ENCODE measurements around the gene SPAG6.

SPAG6 gene

GRCh38 chr10:22368981-22369380 lies 23.7 kb downstream of the SPAG6 start (continued):
- TF ChIP-seq GLIS3 (CRISPR knock-in tag; IDR thresholded peaks at IDR 0.05), result no peak
- no peak for TF ChIP-seq ZNF70 (CRISPR knock-in tag; IDR thresholded peaks at IDR 0.05)
- no peak for TF ChIP-seq ESRRG (CRISPR knock-in tag; IDR thresholded peaks at IDR 0.05)
- no peak for TF ChIP-seq ZNF8 (CRISPR knock-in tag; IDR thresholded peaks at IDR 0.05)
- TF ChIP-seq ZFP3 (CRISPR knock-in tag; IDR thresholded peaks at IDR 0.05), result no peak
- TF ChIP-seq RARB (CRISPR knock-in tag; IDR thresholded peaks at IDR 0.05), result no peak
- TF ChIP-seq PPARA (CRISPR knock-in tag; IDR thresholded peaks at IDR 0.05; ENCODE audit: borderline replicate concordance), result no peak
- no peak for TF ChIP-seq TOX (CRISPR knock-in tag; IDR thresholded peaks at IDR 0.05; ENCODE audit: borderline replicate concordance)
- no peak for TF ChIP-seq TSHZ2 (CRISPR knock-in tag; IDR thresholded peaks at IDR 0.05)
- TF ChIP-seq ARNTL (CRISPR knock-in tag; IDR thresholded peaks at IDR 0.05; ENCODE audit: borderline replicate concordance, low read depth), result no peak
- TF ChIP-seq ZNF565 (CRISPR knock-in tag; conservative IDR thresholded peaks at IDR 0.05; ENCODE audit: low read depth), result no peak

GRCh38 chr10:22369434-22370072 lies 24.3 kb downstream of the SPAG6 start:
- no peak for TF ChIP-seq POU6F1 (CRISPR knock-in tag; IDR thresholded peaks at IDR 0.05; ENCODE audit: borderline replicate concordance, low read depth)
- no peak for TF ChIP-seq GLIS3 (CRISPR knock-in tag; IDR thresholded peaks at IDR 0.05)
- no peak for TF ChIP-seq ZFP30 (CRISPR knock-in tag; IDR thresholded peaks at IDR 0.05)
- no peak for TF ChIP-seq ZC3H10 (CRISPR knock-in tag; IDR thresholded peaks at IDR 0.05)
- TF ChIP-seq RARB (CRISPR knock-in tag; IDR thresholded peaks at IDR 0.05), result no peak
- no peak for TF ChIP-seq ZFP3 (CRISPR knock-in tag; IDR thresholded peaks at IDR 0.05)
- no peak for TF ChIP-seq ARNTL (CRISPR knock-in tag; IDR thresholded peaks at IDR 0.05; ENCODE audit: borderline replicate concordance, low read depth)
- no peak for TF ChIP-seq TCF4 (CRISPR knock-in tag; IDR thresholded peaks at IDR 0.05; ENCODE audit: borderline replicate concordance)
- no peak for ATAC-seq

- TF ChIP-seq CREB5 (CRISPR knock-in tag; IDR thresholded peaks at IDR 0.05; ENCODE audit: low read depth), result no peak
- TF ChIP-seq OSR1 (CRISPR knock-in tag; IDR thresholded peaks at IDR 0.05), result no peak
- TF ChIP-seq SNAI2 (CRISPR knock-in tag; IDR thresholded peaks at IDR 0.05), result no peak
- TF ChIP-seq TOX (CRISPR knock-in tag; IDR thresholded peaks at IDR 0.05; ENCODE audit: borderline replicate concordance), result no peak
- TF ChIP-seq ZNF565 (CRISPR knock-in tag; conservative IDR thresholded peaks at IDR 0.05; ENCODE audit: low read depth), result no peak
- no peak for TF ChIP-seq BACH2 (CRISPR knock-in tag; IDR thresholded peaks at IDR 0.05; ENCODE audit: borderline replicate concordance)
- no peak for TF ChIP-seq TSHZ2 (CRISPR knock-in tag; IDR thresholded peaks at IDR 0.05)
- TF ChIP-seq CSDC2 (CRISPR knock-in tag; IDR thresholded peaks at IDR 0.05), result no peak
- no peak for TF ChIP-seq GLIS3 (CRISPR knock-in tag; IDR thresholded peaks at IDR 0.05)
- no peak for TF ChIP-seq TCF4 (CRISPR knock-in tag; IDR thresholded peaks at IDR 0.05; ENCODE audit: borderline replicate concordance)
- TF ChIP-seq ZC3H10 (CRISPR knock-in tag; IDR thresholded peaks at IDR 0.05), result no peak
- TF ChIP-seq ZFP3 (CRISPR knock-in tag; IDR thresholded peaks at IDR 0.05), result no peak
- TF ChIP-seq PATZ1 (CRISPR knock-in tag; IDR thresholded peaks at IDR 0.05; ENCODE audit: borderline replicate concordance), result no peak
- TF ChIP-seq ZFP30 (CRISPR knock-in tag; IDR thresholded peaks at IDR 0.05), result no peak
- TF ChIP-seq RARB (CRISPR knock-in tag; IDR thresholded peaks at IDR 0.05), result no peak
- TF ChIP-seq POU6F1 (CRISPR knock-in tag; IDR thresholded peaks at IDR 0.05; ENCODE audit: borderline replicate concordance, low read depth), result no peak
- no peak for TF ChIP-seq ARNTL (CRISPR knock-in tag; IDR thresholded peaks at IDR 0.05; ENCODE audit: borderline replicate concordance, low read depth)
- no peak for ATAC-seq
These were observed 25.0 kb downstream of the SPAG6 start for GRCh38 chr10:22370320-22370719.

Data from SK-N-SH treated with all-trans-retinoic acid at 6 μM for 48 hours (cell line).